Measurements from ENCODE around the gene MTPN. TPM values are rescaled to one million over a fixed set of nuclear protein-coding genes. Genes with fewer than 3 reads are reported as not detected.

The MTPN gene
- total RNA-seq, 4 donors from 2014 or later, result 59.6 to 83.3 (median 71.2) TPM

DNA sequence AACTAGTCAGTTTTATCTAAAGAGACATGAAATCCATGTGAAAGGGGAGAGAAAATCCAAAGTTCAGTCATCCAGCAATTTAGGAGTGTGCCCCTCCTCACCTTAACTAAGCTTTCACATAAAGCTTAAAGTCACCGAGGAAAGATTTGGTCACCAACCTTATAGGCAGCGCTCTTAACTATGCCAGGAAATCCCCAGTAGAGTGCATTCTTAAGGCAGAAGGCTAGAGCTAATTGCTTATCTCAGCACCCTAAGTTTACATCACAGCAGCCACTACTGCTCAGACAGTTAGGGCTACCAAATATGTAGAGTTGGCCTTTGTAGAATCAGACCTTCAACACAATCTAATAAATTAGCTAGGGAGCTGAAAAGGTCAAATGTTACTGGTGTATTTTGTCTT lies 47.9 kb downstream of the MTPN start:
- 79 to 80% methylated on average over 2 of the region's 2 CpGs for WGBS, 2 donors
- DNase-seq (ENCODE audit: low spot score in 2 of 2), result no peak
- intact Hi-C loops (cut with DNase I; ENCODE audit: low total_unique reads), result no loop called here
- TF ChIP-seq POLR2A (IDR thresholded peaks at IDR 0.05), result no peak
- TF ChIP-seq, protein P1, sequence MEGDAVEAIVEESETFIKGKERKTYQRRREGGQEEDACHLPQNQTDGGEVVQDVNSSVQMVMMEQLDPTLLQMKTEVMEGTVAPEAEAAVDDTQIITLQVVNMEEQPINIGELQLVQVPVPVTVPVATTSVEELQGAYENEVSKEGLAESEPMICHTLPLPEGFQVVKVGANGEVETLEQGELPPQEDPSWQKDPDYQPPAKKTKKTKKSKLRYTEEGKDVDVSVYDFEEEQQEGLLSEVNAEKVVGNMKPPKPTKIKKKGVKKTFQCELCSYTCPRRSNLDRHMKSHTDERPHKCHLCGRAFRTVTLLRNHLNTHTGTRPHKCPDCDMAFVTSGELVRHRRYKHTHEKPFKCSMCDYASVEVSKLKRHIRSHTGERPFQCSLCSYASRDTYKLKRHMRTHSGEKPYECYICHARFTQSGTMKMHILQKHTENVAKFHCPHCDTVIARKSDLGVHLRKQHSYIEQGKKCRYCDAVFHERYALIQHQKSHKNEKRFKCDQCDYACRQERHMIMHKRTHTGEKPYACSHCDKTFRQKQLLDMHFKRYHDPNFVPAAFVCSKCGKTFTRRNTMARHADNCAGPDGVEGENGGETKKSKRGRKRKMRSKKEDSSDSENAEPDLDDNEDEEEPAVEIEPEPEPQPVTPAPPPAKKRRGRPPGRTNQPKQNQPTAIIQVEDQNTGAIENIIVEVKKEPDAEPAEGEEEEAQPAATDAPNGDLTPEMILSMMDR (IDR thresholded peaks at IDR 0.05), result no peak
- no peak overlapping the region for H3K4me3 ChIP-seq (ENCODE audit: low read depth, poor library complexity, severe bottlenecking)

DNA sequence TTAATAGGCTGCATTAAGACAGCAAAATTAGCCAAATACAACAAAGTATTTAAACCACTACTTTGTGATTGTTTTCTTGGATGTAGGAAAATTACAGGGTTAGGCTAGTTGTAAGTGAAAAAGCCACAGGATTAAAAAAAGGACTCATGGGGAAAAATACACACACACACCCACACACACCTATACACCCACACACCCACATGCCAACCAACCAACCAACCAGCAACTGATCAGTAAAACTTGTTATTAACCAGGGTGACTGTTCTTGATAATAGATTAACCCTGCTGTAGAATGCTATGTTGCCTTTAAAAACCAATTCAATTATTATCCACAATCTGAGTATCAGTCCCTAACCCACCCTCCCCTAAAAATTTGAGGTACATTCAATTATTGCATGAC lies 49.0 kb downstream of the MTPN start:
- no peak for DNase-seq (ENCODE audit: low spot score in 2 of 2)
- intact Hi-C loops (cut with DNase I; ENCODE audit: low total_unique reads), result no loop called here
- no peak overlapping the region for H3K4me3 ChIP-seq (ENCODE audit: low read depth, poor library complexity, severe bottlenecking)
- no peak for TF ChIP-seq POLR2A (IDR thresholded peaks at IDR 0.05)
- TF ChIP-seq, protein P1 (IDR thresholded peaks at IDR 0.05), result no peak

- 49 to 57% methylated on average over 3 of the region's 3 CpGs for WGBS, 2 donors
- intact Hi-C loops (cut with DNase I; ENCODE audit: low total_unique reads), result no loop called here
- no peak for DNase-seq (ENCODE audit: low spot score in 2 of 2)
- TF ChIP-seq, protein P1 (IDR thresholded peaks at IDR 0.05), result no peak
- no peak for TF ChIP-seq POLR2A (IDR thresholded peaks at IDR 0.05)
- H3K4me3 ChIP-seq (ENCODE audit: low read depth, poor library complexity, severe bottlenecking), result no peak overlapping the region
These were observed 51.9 kb downstream of the MTPN start for GRCh38 chr7:135925210-135925609.

GRCh38 chr7:135924302-135924701 lies 52.9 kb downstream of the MTPN start:
- H3K4me3 ChIP-seq (ENCODE audit: low read depth, poor library complexity, severe bottlenecking), result no peak overlapping the region
- WGBS, 2 donors, result 87 to 94% methylated on average over 3 of the region's 3 CpGs
- DNase-seq (ENCODE audit: low spot score in 2 of 2), result no peak
- intact Hi-C loops (cut with DNase I; ENCODE audit: low total_unique reads), result no loop called here
- TF ChIP-seq POLR2A (IDR thresholded peaks at IDR 0.05), result no peak

DNA sequence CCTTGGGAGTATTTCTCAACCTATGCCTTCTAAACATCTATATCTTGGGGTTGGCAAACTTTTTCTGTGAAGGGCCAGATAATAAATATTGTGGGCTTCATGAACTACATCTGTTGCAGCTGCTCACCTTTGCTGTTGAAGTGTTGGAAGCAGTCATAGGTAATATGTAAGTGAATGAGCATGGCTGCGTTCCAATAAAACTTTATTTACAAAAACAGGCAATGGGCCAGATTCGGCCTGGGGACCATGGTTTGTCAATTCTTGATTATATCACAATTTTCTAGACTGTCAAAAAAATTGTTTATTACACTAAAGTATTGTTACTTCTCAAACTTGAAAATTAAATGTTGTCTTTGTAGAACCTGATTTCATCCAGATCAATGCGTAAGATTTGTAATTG lies 54.9 kb downstream of the MTPN start:
- no peak for DNase-seq (ENCODE audit: low spot score in 2 of 2)
- intact Hi-C loops (cut with DNase I; ENCODE audit: low total_unique reads), result no loop called here
- TF ChIP-seq, protein P1 (IDR thresholded peaks at IDR 0.05), result no peak
- no peak for TF ChIP-seq POLR2A (IDR thresholded peaks at IDR 0.05)
- 81 to 97% methylated on average over 3 of the region's 3 CpGs for WGBS, 2 donors
- H3K4me3 ChIP-seq (ENCODE audit: low read depth, poor library complexity, severe bottlenecking), result no peak overlapping the region

GRCh38 chr7:135920478-135920877 lies 56.7 kb downstream of the MTPN start:
- intact Hi-C loops (cut with DNase I; ENCODE audit: low total_unique reads), result no loop called here
- TF ChIP-seq POLR2A (IDR thresholded peaks at IDR 0.05), result no peak
- TF ChIP-seq, protein P1 (IDR thresholded peaks at IDR 0.05), result no peak
- 76 to 90% methylated on average over 7 of the region's 7 CpGs for WGBS, 2 donors

More at GRCh38 chr7:135920478-135920877, 56.7 kb downstream of the MTPN start:
- no peak for DNase-seq (ENCODE audit: low spot score in 2 of 2)
- no peak overlapping the region for H3K4me3 ChIP-seq (ENCODE audit: low read depth, poor library complexity, severe bottlenecking)

Measured in lower leg skin (tissue), 4 donors.